GM18858 (cell line): ENCODE measurements around the gene RALGAPA2.

Experiments used
- ATAC-seq: cut with Tn5 transposase; IDR thresholded peaks from one replicate; pipeline ENCODE4 v1.9.1; 2021; ENCODE audit not compliant: unreplicated experiment

RALGAPA2 gene

DNA sequence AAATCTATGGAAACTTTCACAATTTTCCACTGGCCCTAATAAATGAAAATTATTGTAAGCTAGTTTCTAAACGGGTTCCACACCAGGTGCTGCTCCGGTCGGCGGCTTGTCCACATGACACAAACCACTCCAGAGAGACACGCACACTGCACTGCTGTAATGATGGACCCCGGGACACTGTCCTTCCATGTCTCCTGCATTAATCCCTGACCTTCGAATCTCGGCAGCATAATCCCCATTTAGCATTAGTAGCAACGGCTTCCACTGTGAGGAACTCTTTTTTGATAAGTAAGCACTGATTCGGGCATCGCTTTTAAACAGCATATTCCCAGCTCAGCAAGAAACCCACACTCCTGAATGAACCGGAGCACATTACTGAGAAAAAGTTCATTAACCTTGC lies 301.0 kb downstream of the RALGAPA2 start:
- no peak for ATAC-seq

DNA sequence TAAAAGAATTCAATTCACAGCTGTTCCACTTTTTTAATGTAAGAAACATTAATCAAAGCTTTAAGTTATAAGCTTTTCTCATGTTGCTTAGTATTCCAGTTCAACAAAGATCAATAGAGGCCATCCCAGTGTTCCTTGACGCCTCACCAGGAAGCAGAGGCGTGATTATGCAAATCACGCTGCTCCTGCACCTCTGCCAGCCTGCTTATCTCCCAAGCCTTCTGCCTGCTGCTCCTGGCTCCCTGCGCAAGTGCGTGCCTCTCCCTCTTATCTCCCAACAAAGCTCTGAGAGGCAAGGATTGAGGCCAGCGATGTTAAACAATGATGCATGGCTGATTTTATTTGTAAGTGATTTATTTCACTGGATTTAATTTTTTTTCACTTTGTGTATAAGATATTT lies 301.8 kb downstream of the RALGAPA2 start:
- no peak for ATAC-seq

DNA sequence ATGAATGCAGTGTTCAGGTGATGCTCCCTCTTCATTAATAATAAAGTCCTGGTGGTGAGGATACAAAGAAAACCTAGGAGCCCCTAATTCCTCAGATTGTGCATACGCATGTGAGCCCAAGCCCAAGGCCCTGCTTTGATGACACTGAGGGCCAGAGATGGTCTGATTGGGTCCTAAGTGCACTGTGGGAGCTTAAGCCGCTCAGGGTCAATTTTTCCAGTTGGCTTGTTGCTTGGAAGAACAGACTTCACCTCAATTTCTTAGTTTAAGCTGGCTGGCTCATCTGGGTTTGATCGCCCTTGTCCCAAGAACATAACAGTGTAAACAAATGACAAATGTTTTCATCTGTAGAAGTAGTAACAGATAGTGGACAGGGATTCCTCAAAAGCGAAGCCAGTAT lies 303.1 kb downstream of the RALGAPA2 start:
- ATAC-seq = no peak

DNA sequence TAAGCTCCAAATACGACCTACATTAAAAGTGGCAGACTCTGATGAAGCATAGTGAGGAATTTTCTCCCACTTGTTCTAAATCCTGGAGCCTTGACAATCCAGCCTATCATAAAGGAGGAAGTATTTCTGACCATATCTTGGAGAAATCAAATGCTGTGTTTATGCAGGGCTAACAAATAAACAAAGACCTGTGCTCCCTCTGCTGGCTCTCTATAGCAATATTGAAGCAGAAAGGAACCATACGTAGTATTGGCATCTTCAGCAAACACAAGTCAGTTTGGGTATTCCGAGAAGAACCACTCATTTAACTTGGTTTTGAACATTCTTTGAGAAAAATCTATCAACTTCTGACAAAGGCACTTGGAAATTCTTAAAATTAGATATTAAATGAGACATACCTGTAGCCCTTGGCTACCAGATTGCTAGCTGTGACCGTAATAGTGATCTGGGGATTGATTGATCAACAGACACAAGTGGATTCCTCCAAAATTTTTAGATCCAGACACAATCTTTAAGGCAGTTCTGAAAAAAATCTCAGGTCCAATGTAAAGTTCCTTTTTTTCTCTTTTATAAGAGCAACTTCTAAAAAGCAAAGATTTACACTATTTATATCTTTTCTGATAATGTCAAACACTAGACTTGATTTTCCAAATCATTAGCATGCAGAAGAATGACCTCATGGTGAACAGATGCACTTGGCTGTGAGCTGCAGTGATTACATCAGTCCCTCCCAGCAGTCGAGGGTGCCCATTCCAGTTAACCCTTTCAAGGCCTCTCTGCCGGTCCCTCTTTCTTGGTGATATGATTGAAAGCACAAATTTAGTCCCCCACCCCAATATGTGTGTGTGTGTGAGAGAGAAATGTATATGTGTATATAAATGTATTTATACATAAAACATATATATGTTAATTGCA lies 304.3 kb downstream of the RALGAPA2 start:
- no peak for ATAC-seq

DNA sequence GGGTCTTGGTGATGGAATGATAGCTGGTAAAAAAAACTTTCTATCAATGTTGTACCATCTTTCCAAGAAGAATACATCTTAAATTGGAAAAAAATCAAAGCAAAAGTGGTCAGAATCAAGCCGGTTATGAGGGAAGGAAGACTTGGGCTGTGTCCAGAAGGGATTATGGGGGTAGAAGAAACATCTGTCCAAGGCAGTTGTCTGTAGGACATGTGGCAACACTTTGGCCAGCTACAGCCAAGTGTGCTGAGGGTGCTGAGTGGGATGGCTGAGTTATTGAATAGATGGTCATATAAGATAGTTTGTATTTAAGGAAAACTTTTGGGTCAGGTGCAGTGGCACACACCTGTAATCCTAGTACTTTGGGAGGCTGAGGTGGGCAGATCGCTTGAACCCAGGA lies 306.1 kb downstream of the RALGAPA2 start:
- no peak for ATAC-seq

DNA sequence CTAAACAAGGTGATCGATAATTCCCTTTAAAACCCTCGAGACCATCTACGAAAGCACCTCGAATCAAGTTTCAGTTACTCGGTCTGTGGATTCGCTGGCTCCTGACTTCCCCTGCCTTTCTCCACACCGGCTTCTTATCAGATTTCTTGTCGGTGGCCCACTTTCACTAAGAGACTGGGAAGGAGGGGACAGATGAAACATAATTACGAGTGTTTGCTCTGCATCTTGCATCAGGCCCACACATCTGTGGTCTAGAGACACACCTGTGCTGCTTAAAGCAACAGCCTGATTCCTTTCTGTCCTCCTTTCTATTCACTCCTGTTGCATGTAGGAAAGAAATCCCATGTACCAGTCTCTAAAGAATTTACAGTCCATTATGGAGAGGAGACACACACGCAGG lies 306.8 kb downstream of the RALGAPA2 start:
- no peak for ATAC-seq

DNA sequence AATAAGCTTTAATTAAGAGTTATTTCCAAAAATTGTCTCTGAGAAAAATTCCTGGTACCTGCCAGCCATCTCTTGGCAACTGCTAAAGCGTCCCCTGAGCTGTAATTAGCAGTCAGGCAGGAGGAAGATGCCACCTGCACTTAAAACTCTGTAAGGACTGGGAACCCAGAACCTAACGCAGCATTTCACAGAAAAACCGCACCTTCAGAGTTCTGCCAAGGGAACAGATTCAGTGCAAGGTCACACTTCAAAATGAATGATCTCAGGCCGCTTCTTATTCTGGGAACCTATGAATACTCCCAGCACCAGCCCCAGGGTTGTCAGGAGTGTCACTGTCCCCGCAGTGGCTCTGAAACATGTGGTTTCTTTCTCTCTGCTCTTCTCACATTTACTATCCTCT lies 307.8 kb downstream of the RALGAPA2 start:
- ATAC-seq = no peak

DNA sequence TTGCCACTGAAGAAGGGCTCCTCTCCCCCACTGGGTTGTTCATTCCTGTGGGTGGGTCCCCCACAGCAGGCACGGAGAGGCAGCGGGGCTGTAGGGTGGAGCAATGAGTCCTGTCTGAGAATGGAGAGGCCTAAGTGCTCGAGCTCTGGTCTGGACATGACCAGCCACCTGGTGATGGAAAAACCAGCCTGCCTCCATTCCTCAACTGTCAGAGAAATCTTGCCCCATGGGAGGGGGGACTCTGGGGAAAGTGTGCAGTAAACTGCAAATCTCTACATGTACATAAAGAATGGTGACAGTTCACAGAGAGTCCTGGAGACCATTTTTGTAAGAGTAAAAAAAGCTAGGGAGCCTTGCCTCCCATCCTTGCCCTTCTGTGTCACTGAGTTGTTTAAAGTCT lies 310.5 kb downstream of the RALGAPA2 start:
- ATAC-seq = no peak

DNA sequence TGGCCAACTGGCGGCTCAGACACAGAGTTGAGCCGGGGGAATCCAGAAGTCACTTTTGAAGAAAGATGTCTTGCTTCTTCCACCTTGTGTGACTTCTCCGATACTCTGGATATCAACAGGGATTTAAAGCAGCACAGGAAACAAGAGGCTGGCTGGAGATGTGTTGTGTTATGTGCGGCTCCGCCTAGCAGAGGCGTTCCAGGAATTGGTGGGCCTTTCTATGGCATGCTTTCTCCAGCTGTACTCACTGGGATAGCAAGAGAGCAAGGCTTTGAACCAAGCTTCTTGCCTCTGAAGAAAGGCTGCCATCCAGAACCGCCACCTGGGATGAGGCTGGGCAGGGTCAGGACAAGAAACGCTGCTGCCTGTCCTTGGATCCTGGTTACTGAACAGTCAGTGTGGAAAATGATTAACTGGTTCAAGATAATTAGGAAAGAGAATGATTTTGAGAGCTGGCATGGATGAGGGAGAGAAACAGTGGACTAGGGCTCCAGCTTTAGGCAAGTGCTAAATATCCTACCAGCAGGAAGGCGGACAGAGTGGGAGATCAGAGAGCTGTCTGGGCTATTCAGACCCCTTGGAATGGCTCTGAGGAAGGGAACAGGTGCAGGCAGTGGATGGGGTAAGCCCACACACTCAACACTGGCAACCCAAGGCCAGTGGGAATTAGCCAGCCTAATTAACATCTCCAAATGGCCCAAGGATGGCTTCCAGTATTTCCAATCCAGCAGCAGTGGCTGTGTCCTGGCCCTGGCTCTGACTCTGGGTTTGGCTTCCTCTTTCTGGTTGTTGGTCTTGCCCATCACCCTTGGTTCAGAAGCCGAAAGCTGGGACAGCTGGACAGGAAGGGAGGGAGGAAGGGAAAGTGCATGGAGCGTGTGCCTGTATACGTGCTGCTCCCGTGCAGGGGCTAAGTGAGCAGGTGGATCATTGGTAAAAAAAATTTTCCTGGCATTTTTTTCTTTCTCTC lies 312.6 kb downstream of the RALGAPA2 start:
- no peak for ATAC-seq

DNA sequence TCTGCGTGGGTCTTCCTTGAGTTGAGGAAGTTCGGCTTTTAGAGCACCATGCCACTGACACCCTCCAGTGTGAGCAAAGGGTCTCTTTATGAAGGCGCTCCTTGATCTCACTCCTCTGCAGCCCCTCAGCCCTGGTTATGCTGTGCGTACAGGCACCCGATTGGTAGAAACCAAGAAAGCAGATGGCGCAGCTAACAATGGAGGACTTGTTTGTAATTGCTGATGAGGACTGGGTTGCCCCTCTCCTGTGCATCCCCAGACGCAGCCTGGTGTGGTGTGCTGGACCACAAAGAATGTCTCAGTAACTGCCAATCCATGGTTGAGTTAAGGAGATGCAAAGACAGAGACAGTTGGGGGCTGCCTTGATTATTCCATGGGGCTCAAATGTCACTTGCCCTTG lies 314.3 kb downstream of the RALGAPA2 start:
- no peak for ATAC-seq

DNA sequence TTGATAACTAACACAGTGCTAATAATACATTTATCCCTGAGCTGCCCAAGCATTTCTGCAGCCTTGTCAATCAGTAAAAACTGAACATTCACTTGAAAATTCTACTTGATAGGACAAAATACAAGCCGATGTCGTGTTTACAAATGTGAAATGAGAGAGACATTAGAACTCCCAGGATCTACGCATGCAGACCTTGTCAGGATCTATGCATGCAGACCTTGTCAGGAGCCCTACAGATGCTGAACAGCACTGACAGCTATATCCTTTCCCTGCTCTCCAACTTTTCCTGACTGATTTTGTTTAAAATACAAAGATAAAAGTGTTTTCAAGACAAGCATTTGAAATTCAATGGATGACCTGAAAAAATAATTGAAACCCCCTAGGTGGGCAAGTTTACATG lies 315.6 kb downstream of the RALGAPA2 start:
- no peak for ATAC-seq

DNA sequence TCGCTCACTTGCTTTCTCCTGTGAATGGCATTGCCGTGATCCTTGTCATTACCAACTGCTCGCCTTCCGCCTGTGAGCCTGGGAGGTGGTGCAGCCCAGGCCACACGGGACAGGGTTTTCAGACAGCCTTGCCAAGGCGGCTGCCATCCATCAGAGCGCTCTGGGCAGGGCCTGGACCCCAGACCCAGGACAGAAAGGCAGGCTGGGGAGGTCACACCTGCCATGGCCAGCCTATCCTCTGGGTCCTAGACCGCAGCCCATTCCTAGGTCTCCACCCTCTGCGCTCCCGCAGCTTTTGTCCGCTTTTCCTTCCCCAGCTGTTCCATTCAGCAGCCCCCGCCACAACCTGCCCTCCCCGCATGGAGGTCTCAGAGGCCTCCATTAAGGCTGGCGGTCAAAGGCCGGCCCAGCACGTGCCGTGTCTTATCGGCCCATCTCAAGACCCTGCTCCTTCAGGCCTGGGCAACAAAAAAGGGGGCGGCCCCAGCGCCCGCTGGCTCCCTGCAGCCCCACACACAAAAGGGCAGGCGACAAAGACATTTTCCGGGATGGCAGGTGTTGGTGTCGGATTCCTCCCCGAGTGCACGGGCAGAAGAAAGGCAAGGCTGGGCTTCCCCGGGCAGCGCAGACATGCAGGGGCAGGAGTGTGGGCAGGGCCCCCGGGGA lies 316.4 kb downstream of the RALGAPA2 start:
- no peak for ATAC-seq

DNA sequence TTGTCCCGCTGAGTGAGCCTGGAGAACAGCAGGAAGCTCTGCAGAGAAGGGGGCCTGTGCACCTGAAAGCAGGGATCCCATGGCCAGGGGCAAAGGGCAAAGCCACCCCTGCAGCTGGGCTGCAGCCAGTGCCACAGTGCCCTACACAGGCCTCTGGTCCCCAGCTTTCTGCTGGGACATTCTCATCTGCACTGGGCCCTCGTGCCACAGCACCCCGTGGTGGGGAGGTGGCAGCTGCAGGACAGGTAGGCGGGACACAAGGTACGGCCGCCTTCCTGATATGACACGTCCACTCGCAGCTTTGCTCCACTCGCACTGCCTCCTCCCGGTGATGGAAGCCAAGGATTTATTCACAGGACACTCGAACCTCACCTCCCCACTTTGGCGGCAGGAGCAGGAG lies 317.4 kb downstream of the RALGAPA2 start:
- ATAC-seq = no peak

DNA sequence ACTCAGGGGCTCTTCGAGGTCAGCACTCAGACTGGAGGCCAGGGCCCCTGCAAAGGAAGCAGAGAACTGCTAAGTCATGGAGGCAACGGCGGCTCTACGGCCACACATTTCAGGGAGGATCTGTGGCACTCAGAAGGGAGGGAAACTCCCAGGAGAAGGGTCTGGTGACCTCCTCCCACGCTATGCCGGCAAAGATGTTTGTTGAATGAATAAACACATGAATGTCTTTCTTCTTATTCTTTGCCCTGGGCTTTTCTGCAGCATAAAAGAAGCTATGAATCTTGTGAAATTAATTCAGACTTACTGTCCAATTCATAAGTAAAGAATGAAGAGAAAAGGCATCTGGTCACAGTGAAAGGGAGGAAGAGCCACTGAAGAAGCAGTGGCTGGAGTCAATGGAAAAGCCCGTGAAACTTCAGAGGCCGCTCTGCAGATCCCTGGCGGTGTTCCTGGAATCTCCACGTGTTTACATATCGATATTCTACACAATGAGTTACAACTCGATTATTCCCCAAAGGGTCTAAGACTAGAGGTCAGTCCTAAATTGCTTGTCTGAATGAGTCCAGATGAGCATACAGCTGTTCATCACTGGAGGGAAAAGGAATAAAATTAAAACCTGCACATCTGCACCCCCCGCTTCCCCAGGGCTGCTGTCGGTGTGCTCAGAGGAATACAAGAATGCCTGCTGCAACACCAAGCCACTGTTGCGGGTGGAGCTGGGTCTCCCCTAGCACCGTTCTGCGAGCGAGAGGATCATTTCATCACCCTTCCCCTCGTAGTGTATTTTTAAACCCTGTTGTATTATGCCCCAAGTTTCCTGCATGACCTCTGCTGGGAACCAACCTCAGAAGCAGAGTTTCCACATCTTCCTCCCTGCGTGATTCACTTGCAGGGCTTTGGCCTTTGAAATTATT lies 319.0 kb downstream of the RALGAPA2 start:
- ATAC-seq = no peak

DNA sequence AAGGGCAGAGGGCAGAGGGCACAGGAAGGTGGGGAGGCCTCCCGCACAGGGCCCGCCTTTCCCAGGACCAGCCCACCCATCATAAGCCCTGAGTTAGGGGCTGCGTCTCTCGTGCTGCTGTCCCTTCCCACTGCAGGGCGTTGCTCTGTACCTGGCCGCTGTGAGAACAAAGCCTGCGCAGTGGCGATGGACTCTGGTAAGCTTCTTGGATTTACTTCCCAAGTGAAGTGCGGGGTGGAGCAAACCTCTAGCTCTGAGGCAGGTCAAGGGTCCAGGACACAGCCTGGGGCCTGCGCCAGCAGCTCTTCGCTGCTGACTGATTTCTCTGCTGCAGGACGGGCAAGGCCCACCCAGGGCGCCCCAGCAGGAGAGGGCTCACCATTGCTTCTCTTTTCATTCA lies 320.7 kb downstream of the RALGAPA2 start:
- no peak for ATAC-seq

DNA sequence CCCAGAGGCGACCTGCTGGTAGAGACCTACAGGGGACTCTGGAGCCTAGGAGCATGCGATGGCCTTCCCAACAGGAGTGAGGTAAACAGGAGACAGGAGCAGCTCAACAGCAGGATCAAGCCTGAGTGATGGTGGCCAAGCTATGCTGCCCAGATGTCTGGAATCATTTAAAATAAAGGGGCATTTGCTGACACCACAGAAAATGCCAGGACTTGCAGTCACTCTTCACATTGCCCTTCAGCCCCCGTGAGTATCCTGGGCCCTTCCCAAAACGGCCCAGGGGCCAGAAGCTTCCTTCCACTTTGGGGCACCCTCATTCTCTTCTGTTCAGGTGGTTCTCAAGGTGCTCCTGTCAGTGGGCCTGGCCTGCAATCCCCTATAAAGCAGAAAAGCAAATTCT lies 321.3 kb downstream of the RALGAPA2 start:
- ATAC-seq = no peak

DNA sequence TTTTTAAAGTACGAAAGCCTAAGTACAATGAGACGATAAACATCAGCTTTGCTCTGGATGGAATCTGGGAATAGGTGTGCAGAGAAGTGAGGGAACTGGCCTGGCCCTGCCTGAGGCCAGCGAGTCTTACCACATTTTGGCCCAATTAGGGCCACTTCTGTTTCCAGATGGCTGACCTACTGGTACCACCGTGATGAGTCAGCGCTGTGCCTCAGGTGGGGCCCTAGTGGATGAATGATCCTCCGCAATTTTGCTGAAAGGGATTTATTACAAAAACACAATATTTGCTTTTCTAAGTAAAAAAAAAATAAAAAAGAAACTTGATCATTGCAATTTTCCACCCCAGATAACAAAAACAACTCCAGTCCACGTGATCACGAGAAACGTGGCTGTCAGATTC lies 322.1 kb downstream of the RALGAPA2 start:
- ATAC-seq = no peak

DNA sequence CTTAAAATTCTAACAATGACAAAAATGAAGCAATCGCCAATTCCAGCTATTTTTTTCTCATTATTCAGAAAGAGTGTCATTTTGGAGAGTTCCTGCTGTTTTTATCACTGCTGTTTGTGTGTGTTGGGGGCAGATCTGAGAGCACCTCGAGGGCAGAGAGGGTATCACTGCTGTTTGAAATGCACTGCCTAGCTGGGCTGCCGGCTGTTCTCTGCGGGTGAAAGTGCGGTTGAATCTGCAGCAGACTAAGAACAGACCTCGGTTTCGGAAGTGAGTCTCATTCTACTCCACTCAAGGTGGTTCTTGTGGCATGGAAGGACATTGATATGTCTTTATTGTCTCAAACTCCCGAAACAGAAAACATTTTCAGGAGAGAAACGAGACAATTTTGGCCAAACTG lies 326.3 kb downstream of the RALGAPA2 start:
- ATAC-seq = no peak

DNA sequence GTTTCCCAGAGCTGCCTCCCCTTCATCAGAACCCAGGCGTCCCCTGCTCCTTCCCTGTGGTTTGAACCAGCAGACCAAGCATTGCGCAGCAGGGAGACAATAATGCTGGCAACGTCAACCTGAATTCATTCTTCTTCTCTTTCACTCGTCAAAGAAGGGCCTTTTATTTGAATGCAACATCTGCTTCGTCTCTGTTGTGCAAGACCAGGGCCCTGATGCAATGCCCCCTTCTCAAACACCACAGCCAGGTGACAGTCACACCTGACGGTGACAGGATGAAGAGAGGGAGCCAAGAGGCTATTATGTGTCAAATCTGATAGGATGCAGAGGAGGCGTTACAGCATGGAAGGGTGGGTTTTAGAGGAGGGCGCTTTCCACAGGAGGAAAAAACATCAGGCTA lies 336.6 kb downstream of the RALGAPA2 start:
- ATAC-seq = no peak

DNA sequence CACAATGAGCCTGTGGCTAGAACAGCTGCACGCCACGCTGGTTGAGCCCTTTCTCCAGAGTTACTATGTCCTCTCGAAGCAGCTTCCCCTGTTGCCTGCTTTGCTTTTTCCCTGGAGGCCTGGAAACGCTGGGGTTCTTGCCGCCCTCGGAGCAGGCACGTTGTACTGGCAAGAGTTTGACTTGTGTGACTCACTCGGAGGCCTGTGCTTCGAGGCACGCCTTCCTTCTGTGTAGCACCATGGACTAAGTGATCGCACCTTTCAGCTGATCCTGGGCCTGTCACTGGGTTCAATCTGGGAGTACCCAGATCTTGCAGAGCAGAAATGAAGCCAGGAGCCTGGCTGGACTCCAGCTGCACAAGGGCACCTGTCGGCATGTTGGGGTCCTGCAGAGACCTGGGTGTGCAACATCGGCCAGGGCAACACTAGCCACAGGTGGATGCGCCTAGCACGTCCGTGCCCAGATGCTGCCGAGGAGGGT lies 339.3 kb downstream of the RALGAPA2 start:
- no peak for ATAC-seq
